Ovary (tissue), 3 donors: Measurements from ENCODE around the gene PHF2.

Source experiments
- EP300 ChIP-seq: sonication (generic); formaldehyde crosslinking; IDR thresholded peaks from one replicate; pipeline ENCODE4 v1.6.1; 2017; ENCODE audit warnings: antibody characterized with exemption
- POLR2A ChIP-seq: fragments of 450-650 bp; IDR thresholded peaks from one replicate; pipeline ENCODE4 v1.6.1; 2017; ENCODE audit warnings: antibody characterized with exemption, mild to moderate bottlenecking, moderate library complexity
- TF ChIP-seq, protein P1 (sequence below), 3 donors: fragments of 450-650 bp in 2 of 3; fragments of 200-600 bp in 1 of 3; IDR thresholded peaks; one replicate each; pipeline versions ENCODE4 v1.5.1 to v1.8.0; 2016 to 2022; ENCODE audit warnings: antibody characterized with exemption in 3 of 3, mild to moderate bottlenecking in 1 of 3
- donor health status: DM: no; HTN: no; CAD: no.

DNA sequence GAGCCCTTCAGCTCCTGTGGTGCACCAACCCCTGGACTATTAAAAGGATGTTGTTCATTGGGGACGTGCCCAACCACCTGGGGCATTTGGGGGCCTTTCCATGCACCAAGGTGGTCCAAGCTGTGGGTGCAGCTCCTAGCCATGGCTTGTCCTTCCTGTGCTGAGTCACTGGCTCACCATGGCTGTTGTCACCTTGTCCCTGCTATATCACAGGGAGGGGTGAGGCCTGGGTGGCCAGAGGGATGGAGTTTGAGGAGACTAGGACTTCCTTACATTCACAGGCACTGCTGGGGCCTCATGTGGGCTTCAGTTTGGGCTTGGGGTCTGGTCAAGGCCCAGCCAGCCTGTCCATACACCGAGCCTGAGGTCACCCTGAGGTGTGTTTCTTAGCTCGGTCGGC lies 45.5 kb downstream of the PHF2 start:
- TF ChIP-seq POLR2A (no peak), EP300 (no peak)
- TF ChIP-seq, protein P1, sequence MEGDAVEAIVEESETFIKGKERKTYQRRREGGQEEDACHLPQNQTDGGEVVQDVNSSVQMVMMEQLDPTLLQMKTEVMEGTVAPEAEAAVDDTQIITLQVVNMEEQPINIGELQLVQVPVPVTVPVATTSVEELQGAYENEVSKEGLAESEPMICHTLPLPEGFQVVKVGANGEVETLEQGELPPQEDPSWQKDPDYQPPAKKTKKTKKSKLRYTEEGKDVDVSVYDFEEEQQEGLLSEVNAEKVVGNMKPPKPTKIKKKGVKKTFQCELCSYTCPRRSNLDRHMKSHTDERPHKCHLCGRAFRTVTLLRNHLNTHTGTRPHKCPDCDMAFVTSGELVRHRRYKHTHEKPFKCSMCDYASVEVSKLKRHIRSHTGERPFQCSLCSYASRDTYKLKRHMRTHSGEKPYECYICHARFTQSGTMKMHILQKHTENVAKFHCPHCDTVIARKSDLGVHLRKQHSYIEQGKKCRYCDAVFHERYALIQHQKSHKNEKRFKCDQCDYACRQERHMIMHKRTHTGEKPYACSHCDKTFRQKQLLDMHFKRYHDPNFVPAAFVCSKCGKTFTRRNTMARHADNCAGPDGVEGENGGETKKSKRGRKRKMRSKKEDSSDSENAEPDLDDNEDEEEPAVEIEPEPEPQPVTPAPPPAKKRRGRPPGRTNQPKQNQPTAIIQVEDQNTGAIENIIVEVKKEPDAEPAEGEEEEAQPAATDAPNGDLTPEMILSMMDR (IDR thresholded peaks at IDR 0.05): no peak
